DND-41 (cell line): Measurements from ENCODE around the gene ATOH1.

Source experiments
- CTCF ChIP-seq: IDR thresholded peaks from 2 replicates; pipeline ENCODE4 v1.5.1; 2012; ENCODE audit warnings: borderline replicate concordance, low read length, moderate library complexity, mild to moderate bottlenecking; ENCODE audit not compliant: poor library complexity, severe bottlenecking; ENCODE audit errors: extremely low read depth
- EZH2 ChIP-seq: IDR thresholded peaks from 3 replicates; pipeline ENCODE4 v1.6.1; 2012; ENCODE audit warnings: borderline replicate concordance, low read depth, mild to moderate bottlenecking, moderate library complexity, low read length, inconsistent platforms; ENCODE audit not compliant: severe bottlenecking

GRCh38 chr4:93829820-93830687 is 1.5 kb downstream of the ATOH1 start:
- no peak for TF ChIP-seq CTCF
- no peak for TF ChIP-seq EZH2
